Nephron (organoid): ENCODE data around the gene GALNT11.
A peak's percentile ranks its signal among the peaks of the same experiment; 100 is the strongest.
"Not testable (repeated sequence)": the region's sequence is repeated elsewhere in the genome, so short reads cannot be mapped to it uniquely, and the experiment has no call there.

ENCODE experiments used
- H3K27ac Mint-ChIP-seq, 3 experiments: 2 replicates each; pipeline ENCODE4 v1.8.0; 2020; ENCODE audit warnings: mixed read lengths in 3 of 3, mild to moderate bottlenecking in 2 of 3, moderate library complexity in 1 of 3
- H3K27me3 Mint-ChIP-seq: 2 replicates; pipeline ENCODE4 v1.8.0; 2021; ENCODE audit warnings: low read depth, mild to moderate bottlenecking, moderate library complexity, mixed read lengths
- H3K36me3 Mint-ChIP-seq: 2 replicates; pipeline ENCODE4 v1.8.0; 2020; ENCODE audit warnings: low read depth, mixed read lengths
- H3K4me1 Mint-ChIP-seq: 2 replicates; pipeline ENCODE4 v1.8.0; 2020; ENCODE audit warnings: mixed read lengths
- H3K4me3 Mint-ChIP-seq, 3 experiments: 2 replicates each; pipeline ENCODE4 v1.8.0; 2020; ENCODE audit warnings: mild to moderate bottlenecking in 3 of 3, mixed read lengths in 3 of 3, moderate library complexity in 2 of 3
- H3K9me3 Mint-ChIP-seq: 2 replicates; pipeline ENCODE4 v1.8.0; 2020; ENCODE audit warnings: mixed read lengths
- TF ChIP-seq, protein P1 (sequence below), 3 experiments: fragments of 200-600 bp; sonication (generic); IDR thresholded peaks; one replicate each; pipeline ENCODE4 v1.5.0; 2021; ENCODE audit warnings: antibody characterized with exemption in 3 of 3; ENCODE audit not compliant: unreplicated experiment in 3 of 3

The GALNT11 gene

DNA sequence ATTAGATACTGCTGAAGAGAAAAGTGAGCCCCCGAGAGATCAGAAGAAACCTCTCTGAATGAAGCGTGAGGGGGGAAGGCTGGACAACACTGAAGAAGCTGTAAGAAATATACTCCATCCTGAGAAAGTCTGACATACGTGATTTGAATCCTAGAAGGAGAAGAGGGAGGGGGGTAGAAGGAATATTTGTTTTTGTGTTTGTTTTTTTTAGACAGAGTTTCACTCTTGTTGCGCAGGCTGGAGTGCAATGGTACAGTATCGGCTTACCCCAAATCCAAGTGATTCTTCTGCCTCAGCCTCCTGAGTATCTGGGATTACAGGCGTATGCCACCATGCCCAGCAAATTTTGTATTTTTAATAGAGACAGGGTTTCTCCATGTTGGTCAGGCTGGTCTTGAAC lies 52.6 kb downstream of the GALNT11 start:
- peaks cover 46% of the 10 kb centered on the region for H3K4me1 Mint-ChIP-seq
- peaks cover 4% of the 10 kb centered on the region for H3K36me3 Mint-ChIP-seq
- TF ChIP-seq, protein P1, sequence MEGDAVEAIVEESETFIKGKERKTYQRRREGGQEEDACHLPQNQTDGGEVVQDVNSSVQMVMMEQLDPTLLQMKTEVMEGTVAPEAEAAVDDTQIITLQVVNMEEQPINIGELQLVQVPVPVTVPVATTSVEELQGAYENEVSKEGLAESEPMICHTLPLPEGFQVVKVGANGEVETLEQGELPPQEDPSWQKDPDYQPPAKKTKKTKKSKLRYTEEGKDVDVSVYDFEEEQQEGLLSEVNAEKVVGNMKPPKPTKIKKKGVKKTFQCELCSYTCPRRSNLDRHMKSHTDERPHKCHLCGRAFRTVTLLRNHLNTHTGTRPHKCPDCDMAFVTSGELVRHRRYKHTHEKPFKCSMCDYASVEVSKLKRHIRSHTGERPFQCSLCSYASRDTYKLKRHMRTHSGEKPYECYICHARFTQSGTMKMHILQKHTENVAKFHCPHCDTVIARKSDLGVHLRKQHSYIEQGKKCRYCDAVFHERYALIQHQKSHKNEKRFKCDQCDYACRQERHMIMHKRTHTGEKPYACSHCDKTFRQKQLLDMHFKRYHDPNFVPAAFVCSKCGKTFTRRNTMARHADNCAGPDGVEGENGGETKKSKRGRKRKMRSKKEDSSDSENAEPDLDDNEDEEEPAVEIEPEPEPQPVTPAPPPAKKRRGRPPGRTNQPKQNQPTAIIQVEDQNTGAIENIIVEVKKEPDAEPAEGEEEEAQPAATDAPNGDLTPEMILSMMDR (IDR thresholded peaks at IDR 0.05; ENCODE audit: unreplicated experiment in 3 of 3) = no peak
- no peaks in the 10 kb centered on the region for H3K27me3 Mint-ChIP-seq
- H3K4me3 Mint-ChIP-seq = no peak overlapping the region
- H3K9me3 Mint-ChIP-seq = no peaks in the 10 kb centered on the region
- peak overlapping the region; percentile 57 to 87 (median 86) for H3K27ac Mint-ChIP-seq

DNA sequence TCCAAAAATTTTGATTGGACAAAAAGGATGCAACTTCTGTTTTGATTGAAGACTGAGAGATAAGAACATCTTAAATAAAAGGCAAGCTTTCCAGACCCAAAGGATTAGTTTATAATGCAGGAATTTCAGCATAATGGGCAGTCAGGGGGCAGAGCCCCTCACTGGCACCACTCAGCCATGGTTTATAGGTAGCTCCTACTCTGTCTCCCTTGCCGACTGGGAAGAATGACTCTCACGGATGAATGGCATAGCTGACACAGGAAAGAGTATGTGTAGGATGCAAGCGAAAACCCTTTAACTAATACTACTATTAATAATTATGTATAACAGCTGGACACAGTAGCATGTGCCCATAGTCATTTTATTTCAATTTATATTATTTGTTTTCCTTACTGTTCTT lies 53.3 kb downstream of the GALNT11 start:
- Mint-ChIP-seq H3K4me1 (peaks cover 49% of the 10 kb centered on the region), H3K4me3 (no peak overlapping the region), H3K9me3 (no peaks in the 10 kb centered on the region), H3K36me3 (no peaks in the 10 kb centered on the region), H3K27ac (peak overlapping the region; percentile 57 to 87 (median 86)), H3K27me3 (no peaks in the 10 kb centered on the region)
- TF ChIP-seq, protein P1 (IDR thresholded peaks at IDR 0.05; ENCODE audit: unreplicated experiment in 3 of 3) = no peak

DNA sequence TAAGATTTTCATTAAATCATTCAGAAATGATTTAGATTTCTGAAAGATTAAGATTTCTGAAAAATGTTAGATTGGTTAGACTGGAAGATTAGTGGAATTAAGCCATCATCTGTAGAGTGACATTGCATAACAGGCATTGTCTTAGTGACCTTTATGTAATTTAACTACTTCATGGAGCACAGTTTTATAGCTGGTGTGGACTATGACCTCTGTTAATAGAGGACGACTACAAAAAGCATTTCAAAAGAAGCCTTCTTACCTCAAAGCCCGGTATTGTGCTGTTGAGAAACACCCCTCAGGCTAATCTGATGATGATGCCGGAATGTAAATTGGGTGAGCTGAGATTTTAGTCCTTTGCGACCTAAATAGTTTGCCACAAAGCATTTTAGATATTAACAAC lies 55.6 kb downstream of the GALNT11 start:
- Mint-ChIP-seq H3K4me3 (no peak overlapping the region), H3K36me3 (no peaks in the 10 kb centered on the region), H3K27me3 (no peaks in the 10 kb centered on the region), H3K9me3 (no peaks in the 10 kb centered on the region), H3K4me1 (peaks cover 50% of the 10 kb centered on the region), H3K27ac (peak overlapping the region; percentile 59 to 97 (median 93))
- TF ChIP-seq, protein P1 (IDR thresholded peaks at IDR 0.05; ENCODE audit: unreplicated experiment in 3 of 3) = no peak

DNA sequence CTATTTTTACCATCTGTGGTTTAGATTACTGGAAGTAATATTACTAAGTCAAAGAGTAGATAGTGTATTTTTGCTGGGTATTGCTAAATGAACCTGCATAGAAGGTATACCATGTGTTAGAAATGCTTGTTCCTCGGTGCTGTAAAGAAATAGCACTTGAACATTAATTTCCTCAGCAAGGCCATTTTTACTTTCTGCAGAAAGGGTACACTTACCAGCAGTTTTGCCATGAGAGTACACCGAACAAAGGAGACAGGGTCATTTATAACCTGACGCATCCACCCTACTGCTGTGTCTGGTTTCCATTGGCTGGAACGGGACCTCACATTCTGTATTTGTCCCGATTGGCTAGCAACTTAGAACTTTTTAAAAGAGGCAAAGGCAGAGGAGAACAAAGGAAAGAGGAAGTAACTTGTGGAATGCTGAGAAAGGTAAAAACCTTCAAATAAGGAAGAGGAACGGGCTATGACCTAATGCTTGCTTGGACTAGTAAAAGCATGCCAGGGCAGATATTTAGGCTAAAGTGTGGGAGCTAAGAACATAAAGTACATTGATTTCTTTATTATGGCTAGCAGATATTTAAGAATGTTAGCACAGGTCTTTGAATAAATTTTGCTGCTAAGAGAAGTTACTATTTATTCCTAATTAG lies 56.7 kb downstream of the GALNT11 start:
- peak overlapping the region; percentile 92 to 97 (median 93) for H3K27ac Mint-ChIP-seq
- not testable (repeated sequence) for H3K9me3 Mint-ChIP-seq, H3K27me3 Mint-ChIP-seq, H3K36me3 Mint-ChIP-seq
- H3K4me1 Mint-ChIP-seq = peaks cover 39% of the 10 kb centered on the region
- H3K4me3 Mint-ChIP-seq = peak overlapping the region; percentile 44 to 78 (median 56)

DNA sequence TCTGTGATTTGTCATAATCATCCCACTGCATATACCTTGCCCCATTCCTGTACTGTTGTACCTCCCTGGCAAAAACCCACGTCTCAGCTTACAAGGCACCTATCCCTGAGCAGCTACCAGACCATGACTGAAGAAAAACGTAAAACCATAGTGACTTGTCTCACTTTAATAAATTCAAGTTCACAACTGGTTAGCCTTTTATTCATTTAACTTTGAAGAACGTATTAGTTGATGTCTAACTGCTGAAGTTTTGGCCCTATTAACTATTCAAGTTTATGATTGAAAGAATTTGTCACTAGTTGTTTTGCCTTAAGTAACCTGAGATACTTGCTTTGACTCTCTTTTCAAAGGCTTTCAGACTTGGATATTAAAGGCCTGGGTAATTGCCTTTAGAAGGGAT lies 59.7 kb downstream of the GALNT11 start:
- Mint-ChIP-seq H3K4me3 (peak overlapping the region; percentile 79 to 88 (median 83)), H3K4me1 (peaks cover 17% of the 10 kb centered on the region), H3K27me3 (no peaks in the 10 kb centered on the region), H3K9me3 (peaks cover 15% of the 10 kb centered on the region), H3K36me3 (peaks cover 24% of the 10 kb centered on the region), H3K27ac (peak overlapping the region; percentile 93 to 97 (median 96))
- TF ChIP-seq, protein P1 (IDR thresholded peaks at IDR 0.05; ENCODE audit: unreplicated experiment in 3 of 3) = no peak

DNA sequence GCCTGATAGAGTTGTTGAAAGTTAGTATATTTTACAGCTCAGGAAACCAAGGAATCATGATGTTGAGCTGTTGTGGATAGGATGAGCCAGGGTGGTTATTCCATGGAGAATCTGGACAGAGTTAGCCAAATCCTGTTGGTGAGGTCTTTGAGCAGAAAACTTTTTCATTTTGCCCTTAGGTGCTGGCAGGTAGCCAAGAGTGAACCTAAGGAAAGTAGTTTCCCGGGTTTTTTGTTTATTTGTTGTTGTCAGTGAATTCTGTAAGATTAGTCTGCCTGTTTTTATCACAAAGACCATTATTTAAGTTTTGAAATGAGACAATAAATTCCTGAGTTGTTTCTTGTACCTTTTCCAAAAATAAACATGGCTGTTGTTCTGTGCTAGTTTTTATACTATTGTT lies 61.0 kb downstream of the GALNT11 start:
- Mint-ChIP-seq H3K36me3 (peaks cover 28% of the 10 kb centered on the region), H3K9me3 (peaks cover 15% of the 10 kb centered on the region), H3K4me1 (peaks cover 17% of the 10 kb centered on the region), H3K4me3 (no peak overlapping the region), H3K27me3 (no peaks in the 10 kb centered on the region), H3K27ac (peak overlapping the region; percentile 46 to 85 (median 55))
- TF ChIP-seq, protein P1 (IDR thresholded peaks at IDR 0.05; ENCODE audit: unreplicated experiment in 3 of 3) = no peak
